Peyer's patch (tissue), 4 donors: ENCODE measurements around the gene SHISA4. TPM values are rescaled to one million over a fixed set of nuclear protein-coding genes. Genes with fewer than 3 reads are reported as not detected.

ENCODE experiments used
- DNase-seq, 3 donors: peaks; one replicate each; pipeline ENCODE4 v3.0.0-alpha.2; 2017 to 2019
- H3K27ac ChIP-seq, 4 donors: fragments of 200-600 bp; sonication (generic); one replicate each; pipeline ENCODE4 v1.5.1; 2016 to 2019
- H3K27me3 ChIP-seq, 2 donors: fragments of 200-600 bp; sonication (generic); one replicate each; pipeline ENCODE4 v1.5.1; 2019
- H3K36me3 ChIP-seq, 3 donors: fragments of 200-600 bp; sonication (generic); one replicate each; pipeline ENCODE4 v1.5.1; 2016 to 2019
- H3K4me1 ChIP-seq, 4 donors: fragments of 200-600 bp; sonication (generic); one replicate each; pipeline ENCODE4 v1.5.1; 2016 to 2019
- H3K4me3 ChIP-seq, 4 donors: fragments of 200-600 bp; sonication (generic); 1 replicate in 3 of 4; 2 replicates in 1 of 4; pipeline ENCODE4 v1.5.1; 2016 to 2019; ENCODE audit warnings: mild to moderate bottlenecking in 1 of 4
- H3K9me3 ChIP-seq, 4 donors: fragments of 200-600 bp; sonication (generic); one replicate each; pipeline ENCODE4 v1.5.1; 2016 to 2019; ENCODE audit warnings: mild to moderate bottlenecking in 1 of 4
- CTCF ChIP-seq, 6 experiments: fragments of 450-650 bp in 4 of 6; fragments of 200-600 bp in 2 of 6; sonication (generic) in 1 of 6; IDR thresholded peaks; one replicate each; pipeline ENCODE4 v1.5.1; 2017 to 2019; ENCODE audit warnings: antibody characterized with exemption in 6 of 6, mild to moderate bottlenecking in 3 of 6, moderate library complexity in 1 of 6
- POLR2A ChIP-seq, 2 donors: fragments of 450-650 bp; IDR thresholded peaks; one replicate each; pipeline ENCODE4 v1.5.1; 2017; ENCODE audit warnings: antibody characterized with exemption in 2 of 2, mild to moderate bottlenecking in 2 of 2, moderate library complexity in 2 of 2
- total RNA-seq, 4 donors: library from RNA; depleted of rRNA; stranded (reverse); fragments of >200 nt; gene quantifications; one replicate each; pipeline ENCODE4 v1.1.0, GENCODE V29; 2016

The SHISA4 gene
- total RNA-seq, 4 donors from 2014 or later = 2.9 to 10.7 (median 4.8) TPM

DNA sequence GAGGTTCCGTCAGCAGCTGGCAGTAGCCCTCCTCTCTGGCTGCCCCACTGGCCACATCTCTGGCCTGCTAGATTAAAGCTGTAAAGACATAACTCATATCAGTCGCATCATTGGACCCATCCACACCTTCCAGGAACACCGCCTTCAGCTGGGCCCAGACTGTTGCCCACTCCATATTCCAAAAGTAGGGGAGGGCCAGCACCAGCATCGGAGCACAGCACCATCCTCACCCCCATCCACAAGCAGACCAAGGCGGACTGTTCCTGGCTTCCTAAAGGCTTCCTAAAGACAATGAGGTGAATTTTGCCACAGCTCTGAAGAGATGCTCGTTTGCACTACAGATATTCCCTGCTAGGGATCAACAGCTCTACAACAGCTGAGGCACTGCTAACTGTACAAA is 3.5 kb downstream of the SHISA4 start:
- DNase-seq = no peak
- H3K27me3 ChIP-seq = peaks cover 0 to 4% of the 10 kb centered on the region in 2 donors
- H3K4me1 ChIP-seq = peaks cover 0 to 22% (median 5%) of the 10 kb centered on the region in 4 donors
- H3K9me3 ChIP-seq = no peaks in the 10 kb centered on the region
- TF ChIP-seq POLR2A (IDR thresholded peaks at IDR 0.05) (no peak), CTCF (IDR thresholded peaks at IDR 0.05) (no peak)
- no peaks in the 10 kb centered on the region for H3K36me3 ChIP-seq
- no peak overlapping the region for H3K4me3 ChIP-seq
- H3K27ac ChIP-seq = no peak overlapping the region

DNA sequence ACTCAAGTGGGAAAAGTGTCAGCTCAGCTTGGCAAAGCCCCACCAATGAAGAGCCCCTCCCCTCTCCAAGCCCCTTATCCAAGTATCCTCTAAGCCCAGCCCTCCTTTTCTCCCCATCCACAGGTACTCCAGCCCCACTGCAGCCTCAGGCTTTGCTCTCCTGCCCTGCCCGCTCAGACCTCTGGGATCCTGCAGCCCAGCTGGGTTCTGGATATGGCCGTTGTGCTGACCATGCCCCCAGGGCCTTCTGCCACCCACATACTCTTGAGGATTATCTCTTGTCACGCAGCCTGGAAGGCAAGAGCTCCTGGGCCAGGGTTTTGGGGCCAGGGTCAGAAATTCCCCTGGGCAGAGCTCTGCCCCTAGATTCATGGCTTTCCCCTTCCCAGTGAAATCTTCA is 4.7 kb downstream of the SHISA4 start:
- no peak for DNase-seq
- TF ChIP-seq CTCF (IDR thresholded peaks at IDR 0.05) (no peak), POLR2A (IDR thresholded peaks at IDR 0.05) (no peak)
- Histone ChIP-seq H3K4me3 (no peak overlapping the region), H3K27me3 (peaks cover 0 to 4% of the 10 kb centered on the region in 2 donors), H3K27ac (no peak overlapping the region), H3K9me3 (no peaks in the 10 kb centered on the region), H3K36me3 (no peaks in the 10 kb centered on the region), H3K4me1 (peaks cover 0 to 22% (median 5%) of the 10 kb centered on the region in 4 donors)

DNA sequence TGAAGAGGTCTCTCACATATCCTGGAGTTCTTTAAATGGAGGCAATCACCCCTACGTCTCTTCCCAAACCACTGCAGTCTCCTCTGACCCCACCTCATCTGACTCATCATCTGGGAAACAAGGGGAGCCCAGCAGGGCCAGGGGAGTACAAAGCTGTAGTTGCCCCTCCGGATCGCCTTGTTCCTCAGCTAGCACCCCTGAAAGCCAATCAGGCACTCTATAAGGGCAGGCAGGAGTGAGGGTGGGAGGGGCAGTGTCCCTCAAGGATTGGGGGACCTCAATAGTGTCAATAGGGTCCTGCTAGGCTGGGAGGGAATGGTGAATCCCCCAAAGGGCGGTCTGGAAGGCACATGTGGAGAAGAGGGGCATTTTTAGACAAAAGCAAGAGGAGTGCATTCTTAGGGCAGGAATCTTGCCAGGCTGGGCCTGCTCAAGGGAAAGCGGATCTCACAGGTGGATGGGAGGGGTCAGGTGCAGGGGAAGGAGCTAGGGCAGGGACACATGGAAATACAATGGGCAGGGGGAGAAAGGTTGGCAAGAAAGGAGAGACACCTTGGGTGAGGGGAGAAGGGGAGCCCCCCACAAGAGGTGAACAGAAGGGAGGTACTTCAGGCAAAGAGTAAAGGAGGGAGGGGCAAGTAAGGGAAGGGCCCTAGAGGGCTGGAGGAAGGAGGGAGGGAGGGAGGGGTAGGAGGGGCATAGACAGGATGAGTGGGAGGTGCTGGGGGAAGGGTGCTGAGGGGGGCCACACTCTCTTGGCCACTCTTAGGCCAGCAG is 5.8 kb downstream of the SHISA4 start:
- DNase-seq = no peak
- Histone ChIP-seq H3K27me3 (no peaks in the 10 kb centered on the region), H3K9me3 (no peaks in the 10 kb centered on the region), H3K4me3 (no peak overlapping the region), H3K36me3 (peaks cover 0 to 4% (median 0%) of the 10 kb centered on the region in 3 donors), H3K27ac (peak overlapping the region in 1 of 4 donors; percentile 45), H3K4me1 (peaks cover 0 to 18% (median 0%) of the 10 kb centered on the region in 4 donors)
- TF ChIP-seq CTCF (IDR thresholded peaks at IDR 0.05) (no peak), POLR2A (IDR thresholded peaks at IDR 0.05) (no peak)

GRCh38 chr1:201895120-201895665 is 6.5 kb downstream of the SHISA4 start:
- Histone ChIP-seq H3K36me3 (peaks cover 0 to 4% (median 0%) of the 10 kb centered on the region in 3 donors), H3K9me3 (no peaks in the 10 kb centered on the region), H3K4me1 (peaks cover 0 to 12% (median 0%) of the 10 kb centered on the region in 4 donors), H3K27ac (peak overlapping the region in 1 of 4 donors; percentile 45), H3K4me3 (no peak overlapping the region), H3K27me3 (no peaks in the 10 kb centered on the region)
- TF ChIP-seq POLR2A (IDR thresholded peaks at IDR 0.05) (no peak), CTCF (IDR thresholded peaks at IDR 0.05) (no peak)
- no peak for DNase-seq

DNA sequence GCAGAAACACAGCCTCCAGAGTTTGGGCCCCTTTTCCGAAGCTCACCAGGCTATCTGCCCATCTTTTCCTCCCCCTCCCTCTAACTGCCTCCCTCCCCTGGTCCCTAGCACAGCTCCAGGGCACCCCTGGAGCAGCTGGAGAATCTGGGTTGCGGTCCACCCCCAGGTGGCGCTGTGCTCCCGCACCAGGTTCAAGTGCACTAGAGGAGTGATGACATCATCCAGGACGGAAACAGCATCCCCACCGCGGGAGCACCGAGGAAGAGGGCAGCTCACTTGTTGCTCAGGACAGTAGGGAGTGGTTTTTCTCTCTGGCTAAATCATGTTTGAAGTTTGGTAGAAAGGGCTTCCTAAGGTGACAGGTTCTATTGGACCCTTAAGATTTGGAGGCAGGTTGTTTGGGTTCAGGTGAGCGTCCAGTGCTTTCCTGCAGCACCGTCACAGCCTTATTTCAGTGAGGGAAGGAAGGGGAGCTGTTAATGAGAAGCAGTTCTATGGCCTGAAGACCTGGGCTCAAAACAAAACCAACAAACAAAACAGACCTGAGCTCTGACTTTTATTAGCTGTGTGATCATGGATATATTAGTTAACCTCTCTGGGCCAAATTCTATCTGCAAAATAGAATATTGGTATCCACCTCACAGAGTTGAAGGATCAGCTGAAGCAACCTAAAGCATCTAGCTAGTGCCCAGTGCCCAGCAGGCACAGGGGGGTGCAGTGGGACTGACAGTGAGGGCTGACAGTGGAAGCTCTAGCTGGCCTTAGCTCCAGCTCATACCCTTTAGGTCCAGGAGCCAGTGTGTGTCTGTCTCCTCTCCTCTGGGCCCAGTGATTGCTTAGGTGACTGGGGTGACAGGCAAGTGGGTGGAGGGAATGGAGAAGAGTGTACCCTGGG is 7.5 kb downstream of the SHISA4 start:
- peak; percentile 72 to 94 (median 91) for DNase-seq
- H3K27ac ChIP-seq = peak overlapping the region in 3 of 4 donors; percentile 18 to 62 (median 49)
- H3K36me3 ChIP-seq = peaks cover 0 to 4% (median 0%) of the 10 kb centered on the region in 3 donors
- H3K27me3 ChIP-seq = no peaks in the 10 kb centered on the region
- H3K4me1 ChIP-seq = peaks cover 0 to 12% (median 0%) of the 10 kb centered on the region in 4 donors
- H3K4me3 ChIP-seq = no peak overlapping the region
- no peaks in the 10 kb centered on the region for H3K9me3 ChIP-seq
- peak; percentile 79 to 94 (median 90) for TF ChIP-seq CTCF (IDR thresholded peaks at IDR 0.05)
- peak in 1 of 2 donors; percentile 10 for TF ChIP-seq POLR2A (IDR thresholded peaks at IDR 0.05)
